ENCODE results near the gene ARHGEF2. TPM values are rescaled to one million over a fixed set of nuclear protein-coding genes. Genes with fewer than 3 reads are reported as not detected.

The ARHGEF2 gene
- total and polyA plus RNA-seq, 4 experiments from 2014 or later = 6.7 to 198 (median 110) TPM

DNA sequence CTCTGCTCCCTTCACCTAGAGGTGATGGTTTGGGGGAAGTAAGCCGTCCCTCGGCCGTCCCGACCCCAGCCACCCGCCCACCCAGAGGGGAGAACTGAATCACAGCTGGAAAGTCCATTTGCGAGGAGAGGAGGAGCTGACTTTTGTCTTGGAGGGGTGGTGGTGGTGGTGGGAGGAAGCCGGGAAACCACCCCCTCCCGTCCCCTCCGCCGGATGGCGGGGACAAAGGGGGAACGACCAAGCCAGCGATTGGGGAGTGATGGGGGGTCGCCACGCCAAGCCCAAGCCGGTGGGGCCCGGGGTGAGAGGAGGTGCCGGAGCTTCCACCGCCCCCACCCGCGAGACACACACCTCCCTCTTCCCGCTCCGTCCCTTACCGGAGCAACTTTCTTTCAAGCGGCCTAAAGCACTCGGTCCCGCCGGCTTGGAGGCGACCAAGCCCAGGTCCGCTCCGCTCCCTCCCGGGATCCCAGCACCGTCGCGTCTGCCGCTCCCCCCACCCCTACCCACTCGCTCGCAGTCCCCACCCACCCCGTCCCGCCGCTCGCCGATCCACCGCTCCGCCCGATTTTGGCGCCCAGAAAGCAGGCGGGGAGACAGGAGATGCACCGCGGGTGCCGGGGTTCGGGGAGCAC lies 540 bp downstream of the ARHGEF2 start:
- peaks cover 74% of the 10 kb centered on the region for H3K4me1 ChIP-seq (ENCODE audit: insufficient read depth, low read length)
- no peaks in the 10 kb centered on the region for H3K27me3 ChIP-seq (ENCODE audit: insufficient read depth, low read length)
- H3K36me3 Mint-ChIP-seq = peaks cover 6 to 44% of the 10 kb centered on the region in 2 donors

DNA sequence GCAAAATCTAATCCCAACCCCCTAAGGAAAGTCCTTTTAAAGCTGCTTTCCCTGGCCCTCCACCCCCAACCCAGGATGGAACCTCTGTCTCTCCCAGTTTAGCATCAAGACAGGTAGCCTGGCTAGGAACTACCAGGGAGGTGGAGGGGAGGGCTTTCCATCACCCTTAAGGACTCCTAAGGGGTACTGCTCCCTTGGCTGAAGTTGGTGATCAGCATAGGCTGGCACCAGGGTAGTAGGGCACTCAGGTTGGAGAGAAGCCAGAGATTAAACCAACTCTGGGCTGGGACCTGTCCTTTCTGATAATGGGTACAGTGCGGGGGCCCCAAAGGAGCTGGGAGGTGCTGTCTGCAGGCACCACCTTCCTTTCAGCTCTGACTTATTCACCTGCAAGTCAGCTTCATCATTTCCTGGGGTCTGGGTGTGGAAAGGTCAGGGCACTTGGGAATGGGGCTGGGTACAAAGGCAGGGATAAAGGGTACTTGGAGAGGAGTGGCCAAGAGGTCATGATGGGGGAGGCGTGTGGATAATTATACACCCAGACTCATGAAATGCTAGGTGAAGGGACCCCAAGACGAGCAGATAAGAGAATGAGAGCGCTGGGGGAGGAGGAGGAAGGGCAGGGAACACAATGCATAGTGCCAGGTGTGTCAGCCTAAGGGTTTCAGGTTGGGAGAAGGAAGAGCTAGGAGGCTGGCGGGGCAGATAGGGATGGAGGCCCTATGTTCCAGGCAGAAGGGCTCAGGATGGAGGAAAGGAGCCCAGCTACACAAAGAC lies 1.2 kb downstream of the ARHGEF2 start:
- H3K27ac ChIP-seq (ENCODE audit: low read depth, low read length) = peak overlapping the region; percentile 86
- H3K9me3 ChIP-seq (ENCODE audit: control insufficient read depth in 1 of 2, low read length in 2 of 2) = no peaks in the 10 kb centered on the region
- H3K27me3 ChIP-seq (ENCODE audit: insufficient read depth, low read length) = no peaks in the 10 kb centered on the region
- H3K4me1 Mint-ChIP-seq = peaks cover 55 to 89% (median 66%) of the 10 kb centered on the region in 4 donors
- ChIA-PET CTCF (ENCODE audit: partially characterized antibody) (interaction anchor here (0.9 to 6.8 kb wide), 9 partner anchors 10 to 43 kb away, joined by 3 to 47 read pairs (median 6); partner anchors contain the start of gene KHDC4), POLR2A (ENCODE audit: partially characterized antibody) (interaction anchor here (0.6 to 12.4 kb wide), 14 partner anchors 12 to 841 kb away, joined by 3 to 199 read pairs (median 6); partner anchors contain the start of genes KHDC4, MEF2D, RXFP4 and SYT11)
- intact Hi-C loops (cut with micrococcal nuclease) = loop anchor here (1.0 to 5.0 kb wide), 2 partner anchors 10 to 120 kb away; partner anchors contain the start of genes GON4L and SYT11
- H3K36me3 Mint-ChIP-seq = peaks cover 7 to 51% of the 10 kb centered on the region in 2 donors
- H3K9me3 Mint-ChIP-seq = no peaks in the 10 kb centered on the region
- H3K4me3 Mint-ChIP-seq = peak overlapping the region; percentile 93 to 99 (median 97)
- H3K27me3 Mint-ChIP-seq = no peaks in the 10 kb centered on the region
- peaks cover 74% of the 10 kb centered on the region for H3K4me1 ChIP-seq (ENCODE audit: insufficient read depth, low read length)
- DNase-seq = no peak
- H3K4me3 ChIP-seq (ENCODE audit: low read length in 2 of 2) = peak overlapping the region; percentile 87 to 96
- peaks cover 11% of the 10 kb centered on the region for H3K36me3 ChIP-seq (ENCODE audit: insufficient read depth, low read length)
- H3K27ac Mint-ChIP-seq = peak overlapping the region; percentile 81 to 98 (median 94)

More for the DNA sequence above, 540 bp downstream of the ARHGEF2 start:
- Mint-ChIP-seq H3K4me3 (peak overlapping the region; percentile 93 to 99 (median 97)), H3K4me1 (peaks cover 53 to 89% (median 64%) of the 10 kb centered on the region in 4 donors), H3K27ac (peak overlapping the region; percentile 81 to 98 (median 96)), H3K9me3 (no peaks in the 10 kb centered on the region), H3K27me3 (no peaks in the 10 kb centered on the region)
- ChIA-PET POLR2A (ENCODE audit: partially characterized antibody) (interaction anchor here (0.5 to 12.4 kb wide), 21 partner anchors 13 to 1343 kb away, joined by 3 to 199 read pairs (median 5); partner anchors contain the start of genes KHDC4, MEF2D, PMF1 and RXFP4), CTCF (ENCODE audit: partially characterized antibody) (interaction anchor here (0.6 to 6.8 kb wide), 10 partner anchors 10 to 63 kb away, joined by 3 to 47 read pairs (median 6); partner anchors contain the start of gene KHDC4)
- Histone ChIP-seq H3K4me3 (ENCODE audit: low read length in 2 of 2) (peak overlapping the region; percentile 87 to 96), H3K9me3 (ENCODE audit: control insufficient read depth in 1 of 2, low read length in 2 of 2) (no peaks in the 10 kb centered on the region), H3K36me3 (ENCODE audit: insufficient read depth, low read length) (peaks cover 6% of the 10 kb centered on the region), H3K27ac (ENCODE audit: low read depth, low read length) (peak overlapping the region; percentile 86)
- intact Hi-C loops (cut with micrococcal nuclease) = loop anchor here (1.0 to 5.0 kb wide), 4 partner anchors 11 to 121 kb away; partner anchors contain the start of genes GON4L, KHDC4, RIT1 and SYT11
- DNase-seq = peak in 3 of 5 donors; percentile 26 to 72 (median 28)

DNA sequence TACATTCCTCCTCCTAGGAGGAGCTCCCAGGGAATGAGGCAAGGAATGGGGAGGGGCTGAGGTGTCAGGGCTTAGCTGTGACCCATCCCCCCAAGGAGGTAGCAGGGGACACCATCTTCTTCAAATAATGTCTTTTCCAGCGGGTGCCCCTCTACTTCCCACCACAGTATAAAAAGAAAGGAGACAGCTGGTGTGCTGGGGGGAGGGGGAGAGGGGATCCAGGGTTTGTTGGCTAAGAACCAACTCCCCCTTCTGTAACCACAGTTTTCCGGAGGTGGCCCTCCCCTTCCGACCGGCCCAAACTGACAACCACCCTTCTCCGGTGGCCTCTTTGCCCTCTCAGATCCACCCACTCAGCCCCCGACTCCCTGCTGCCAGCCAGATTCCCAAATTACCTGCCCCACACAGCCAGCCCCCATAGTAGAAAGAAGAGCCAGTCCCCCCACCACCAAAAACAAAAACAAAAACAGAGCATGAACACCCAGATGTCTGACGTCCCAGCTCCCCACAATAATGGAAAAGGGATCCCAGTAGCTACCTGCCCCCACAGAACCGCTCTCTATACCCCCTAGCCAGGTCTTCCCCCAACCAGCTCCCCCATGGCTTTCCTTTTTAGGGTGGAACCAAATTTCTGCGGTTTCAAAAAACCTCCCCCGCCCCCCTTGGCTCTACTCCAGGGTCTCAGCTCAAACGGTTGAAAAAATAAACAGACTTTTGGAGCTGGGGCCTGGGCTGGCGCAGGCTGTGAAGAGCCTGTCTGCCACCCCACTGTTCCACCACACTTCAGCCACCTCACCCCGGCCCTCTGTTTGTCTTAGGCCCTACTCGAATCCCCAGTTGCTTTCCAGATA lies 2.1 kb downstream of the ARHGEF2 start:
- Mint-ChIP-seq H3K4me3 (peak overlapping the region; percentile 93 to 99 (median 97)), H3K36me3 (peaks cover 7 to 54% of the 10 kb centered on the region in 2 donors), H3K4me1 (peaks cover 54 to 89% (median 65%) of the 10 kb centered on the region in 4 donors), H3K9me3 (no peaks in the 10 kb centered on the region), H3K27ac (peak overlapping the region; percentile 81 to 98 (median 94)), H3K27me3 (no peaks in the 10 kb centered on the region)
- CTCF ChIA-PET (ENCODE audit: partially characterized antibody) = interaction anchor here (0.7 to 6.8 kb wide), 8 partner anchors 9 to 43 kb away, joined by 3 to 47 read pairs (median 11); partner anchors contain the start of gene KHDC4
- Histone ChIP-seq H3K4me3 (ENCODE audit: low read length in 2 of 2) (peak overlapping the region; percentile 87 to 96), H3K36me3 (ENCODE audit: insufficient read depth, low read length) (peaks cover 11% of the 10 kb centered on the region), H3K27me3 (ENCODE audit: insufficient read depth, low read length) (no peaks in the 10 kb centered on the region), H3K4me1 (ENCODE audit: insufficient read depth, low read length) (peaks cover 74% of the 10 kb centered on the region), H3K27ac (ENCODE audit: low read depth, low read length) (peak overlapping the region; percentile 86), H3K9me3 (ENCODE audit: control insufficient read depth in 1 of 2, low read length in 2 of 2) (no peaks in the 10 kb centered on the region)
- POLR2A ChIA-PET (ENCODE audit: partially characterized antibody) = interaction anchor here (0.8 to 12.4 kb wide), 12 partner anchors 11 to 524 kb away, joined by 3 to 199 read pairs (median 8); partner anchors contain the start of genes KHDC4, MEF2D and RXFP4
- intact Hi-C loops (cut with micrococcal nuclease) = loop anchor here (1.0 to 5.0 kb wide), 2 partner anchors 9 to 119 kb away; partner anchors contain the start of genes GON4L and SYT11
- peak; percentile 61 to 77 (median 66) for DNase-seq

DNA sequence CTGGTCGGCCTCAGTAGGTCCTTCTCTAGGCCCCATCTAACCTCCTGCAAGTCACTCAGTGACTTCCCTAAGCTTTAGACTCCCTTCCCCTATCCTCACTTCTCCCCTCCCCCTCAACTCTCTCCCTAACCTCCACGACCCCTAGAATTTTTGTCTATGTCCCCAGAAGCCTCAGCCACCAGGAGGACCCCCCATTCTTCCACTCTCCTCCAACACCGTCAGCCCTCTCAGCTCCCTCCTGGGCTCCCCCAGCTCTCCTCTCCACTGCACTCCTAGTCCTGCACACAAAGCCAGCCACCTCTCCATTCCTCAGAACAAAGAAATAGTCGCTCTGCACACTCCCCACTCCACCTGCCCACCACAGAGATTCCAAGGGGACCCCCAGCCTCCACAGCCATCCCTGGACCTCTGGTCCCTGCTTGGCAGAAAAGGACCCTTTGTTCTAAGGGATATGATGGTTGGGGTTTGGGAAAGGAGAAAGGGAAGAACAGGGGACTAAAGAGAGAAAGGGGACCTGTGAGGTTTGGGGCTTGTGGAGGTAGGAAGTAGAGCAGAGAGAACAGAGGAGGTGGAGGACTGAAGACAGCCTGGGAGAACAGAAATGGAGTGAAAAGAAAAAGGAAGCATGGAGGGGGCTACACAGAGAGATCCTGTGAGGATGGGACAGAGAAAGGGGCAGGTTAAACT lies 2.8 kb downstream of the ARHGEF2 start:
- POLR2A ChIA-PET (ENCODE audit: partially characterized antibody) = interaction anchor here (0.8 to 12.4 kb wide), 8 partner anchors 8 to 140 kb away, joined by 3 to 199 read pairs (median 8); partner anchors contain the start of genes KHDC4 and RXFP4
- peak overlapping the region; percentile 81 to 98 (median 94) for H3K27ac Mint-ChIP-seq

DNA sequence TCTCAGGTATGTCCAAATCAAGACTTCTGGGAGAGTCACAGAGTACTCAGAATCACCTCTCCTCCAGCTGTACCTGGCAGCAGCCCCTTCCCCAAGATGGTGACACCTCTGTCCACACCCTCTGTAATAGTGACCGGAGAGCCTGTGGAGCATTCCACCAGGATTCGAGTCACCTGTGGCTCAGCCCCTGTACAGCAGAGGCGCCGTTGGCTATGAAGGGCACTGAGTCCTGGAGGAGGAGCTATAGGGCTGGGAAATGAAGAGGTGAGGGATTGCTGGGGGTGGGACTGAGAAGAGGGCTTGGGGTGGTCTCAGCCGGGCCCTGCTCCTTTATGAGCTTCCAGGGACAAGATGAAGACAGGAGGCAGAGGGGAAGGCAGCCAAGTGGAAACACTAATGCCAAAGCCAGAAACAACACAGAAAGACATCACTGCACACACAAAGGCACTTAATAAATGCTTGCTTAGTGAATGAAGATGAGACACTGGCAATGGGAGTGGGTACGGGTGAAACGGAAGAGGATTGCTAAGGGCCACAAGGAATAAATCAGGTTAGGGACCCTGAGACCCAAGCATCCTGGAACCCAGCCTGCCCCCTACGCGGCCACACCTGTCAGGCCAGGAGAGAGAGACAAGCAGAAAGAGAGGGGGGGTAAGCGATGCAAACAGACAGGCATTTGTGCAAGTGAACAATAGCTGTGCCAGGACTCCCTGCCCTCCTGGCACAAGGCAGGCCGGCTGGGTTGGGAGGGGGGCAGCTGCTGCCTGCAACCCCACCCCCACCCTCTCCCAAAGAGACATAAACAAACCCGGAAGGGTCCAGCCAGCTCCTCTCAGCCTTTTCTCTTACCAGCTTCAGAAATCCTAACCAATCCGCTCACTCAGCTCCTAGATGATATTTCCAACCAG lies 3.9 kb downstream of the ARHGEF2 start:
- no peaks in the 10 kb centered on the region for H3K9me3 Mint-ChIP-seq
- ChIA-PET CTCF (ENCODE audit: partially characterized antibody) (interaction anchor here (0.6 to 4.7 kb wide), 3 partner anchors 15 to 41 kb away, joined by 4 to 25 read pairs (median 6); partner anchors contain the start of gene KHDC4), POLR2A (ENCODE audit: partially characterized antibody) (interaction anchor here (0.8 to 12.4 kb wide), 10 partner anchors 8 to 41 kb away, joined by 3 to 199 read pairs (median 4); partner anchors contain the start of genes KHDC4 and RXFP4)
- Histone ChIP-seq H3K36me3 (ENCODE audit: insufficient read depth, low read length) (peaks cover 22% of the 10 kb centered on the region), H3K4me1 (ENCODE audit: insufficient read depth, low read length) (peaks cover 74% of the 10 kb centered on the region), H3K9me3 (ENCODE audit: control insufficient read depth in 1 of 2, low read length in 2 of 2) (no peaks in the 10 kb centered on the region), H3K27me3 (ENCODE audit: insufficient read depth, low read length) (no peaks in the 10 kb centered on the region), H3K4me3 (ENCODE audit: low read length in 2 of 2) (peak overlapping the region; percentile 87 to 96), H3K27ac (ENCODE audit: low read depth, low read length) (peak overlapping the region; percentile 86)
- no peaks in the 10 kb centered on the region for H3K27me3 Mint-ChIP-seq
- DNase-seq = no peak
- H3K36me3 Mint-ChIP-seq = peaks cover 19 to 71% of the 10 kb centered on the region in 2 donors
- peak overlapping the region; percentile 81 to 98 (median 94) for H3K27ac Mint-ChIP-seq
- intact Hi-C loops (cut with micrococcal nuclease) = loop anchor here (2.0 to 5.0 kb wide), 2 partner anchors 14 to 117 kb away; partner anchors contain the start of genes GON4L and SYT11
- peak overlapping the region; percentile 93 to 99 (median 97) for H3K4me3 Mint-ChIP-seq
- H3K4me1 Mint-ChIP-seq = peaks cover 56 to 89% (median 66%) of the 10 kb centered on the region in 4 donors

More for the DNA sequence above, 2.8 kb downstream of the ARHGEF2 start:
- intact Hi-C loops (cut with micrococcal nuclease) = loop anchor here (1.0 to 5.0 kb wide), 3 partner anchors 8 to 118 kb away; partner anchors contain the start of genes GON4L and SYT11
- no peaks in the 10 kb centered on the region for H3K9me3 Mint-ChIP-seq
- CTCF ChIA-PET (ENCODE audit: partially characterized antibody) = interaction anchor here (0.7 to 6.8 kb wide), 4 partner anchors 15 to 42 kb away, joined by 3 to 47 read pairs (median 35); partner anchors contain the start of gene KHDC4
- H3K36me3 Mint-ChIP-seq = peaks cover 10 to 61% of the 10 kb centered on the region in 2 donors
- no peak for DNase-seq
- Histone ChIP-seq H3K36me3 (ENCODE audit: insufficient read depth, low read length) (peaks cover 11% of the 10 kb centered on the region), H3K27ac (ENCODE audit: low read depth, low read length) (peak overlapping the region; percentile 86), H3K27me3 (ENCODE audit: insufficient read depth, low read length) (no peaks in the 10 kb centered on the region), H3K4me3 (ENCODE audit: low read length in 2 of 2) (peak overlapping the region; percentile 87 to 96), H3K9me3 (ENCODE audit: control insufficient read depth in 1 of 2, low read length in 2 of 2) (no peaks in the 10 kb centered on the region), H3K4me1 (ENCODE audit: insufficient read depth, low read length) (peaks cover 74% of the 10 kb centered on the region)
- no peaks in the 10 kb centered on the region for H3K27me3 Mint-ChIP-seq
- H3K4me3 Mint-ChIP-seq = peak overlapping the region; percentile 93 to 99 (median 97)
- H3K4me1 Mint-ChIP-seq = peaks cover 53 to 89% (median 65%) of the 10 kb centered on the region in 4 donors
